HepG2 (cell line): ENCODE data around the gene FAAP100. TPM values are rescaled to one million over a fixed set of nuclear protein-coding genes. Genes with fewer than 3 reads are reported as not detected.

ENCODE experiments used
- ATF4 ChIP-seq, 2 experiments: fragments of 450-650 bp in 1 of 2; sonication (generic) in 1 of 2; formaldehyde crosslinking; IDR thresholded peaks; 2 replicates each; pipeline versions ENCODE4 v1.5.0 to v1.8.0; 2020 to 2022; ENCODE audit warnings: mild to moderate bottlenecking in 1 of 2, missing genetic modification reagents in 1 of 2
- ATF7-NPFF ChIP-seq: sonication (generic); formaldehyde crosslinking; IDR thresholded peaks from 2 replicates; pipeline ENCODE4 v1.8.1; 2023; ENCODE audit warnings: mild to moderate bottlenecking, low read depth, missing genetic modification reagents, moderate library complexity
- CAMTA2 ChIP-seq: sonication (generic); formaldehyde crosslinking; IDR thresholded peaks from 2 replicates; pipeline ENCODE4 v1.4.0; 2020; ENCODE audit warnings: mild to moderate bottlenecking, missing genetic modification reagents, borderline replicate concordance
- CCDC6 ChIP-seq: sonication (generic); formaldehyde crosslinking; IDR thresholded peaks from 2 replicates; pipeline ENCODE4 v1.8.1; 2022; ENCODE audit warnings: mild to moderate bottlenecking, missing genetic modification reagents, moderate library complexity
- CSRNP2 ChIP-seq: sonication (generic); formaldehyde crosslinking; conservative IDR thresholded peaks from 2 replicates; pipeline ENCODE4 v1.8.0; 2022; ENCODE audit warnings: low read depth, missing genetic modification reagents
- CTCF ChIP-seq: sonication (generic); formaldehyde crosslinking; IDR thresholded peaks from 2 replicates; pipeline ENCODE4 v1.5.0; 2020; ENCODE audit warnings: mild to moderate bottlenecking, missing genetic modification reagents, moderate library complexity
- DMAP1 ChIP-seq: IDR thresholded peaks from 2 replicates; pipeline ENCODE4 v1.6.1; 2016
- GMEB2 ChIP-seq: IDR thresholded peaks from 2 replicates; pipeline ENCODE4 v1.6.1; 2016; ENCODE audit warnings: missing biosample characterization, missing genetic modification reagents, low read depth
- GTF3A ChIP-seq: sonication (generic); formaldehyde crosslinking; conservative IDR thresholded peaks from 2 replicates; pipeline ENCODE4 v1.4.0; 2020; ENCODE audit warnings: mild to moderate bottlenecking, missing genetic modification reagents
- HDAC2 ChIP-seq: sonication (generic); formaldehyde crosslinking; IDR thresholded peaks from 2 replicates; pipeline ENCODE4 v1.4.0; 2020; ENCODE audit warnings: missing genetic modification reagents
- HOXA3 ChIP-seq: sonication (generic); formaldehyde crosslinking; IDR thresholded peaks from 2 replicates; pipeline ENCODE4 v1.5.0; 2020; ENCODE audit warnings: missing genetic modification reagents
- MAFG ChIP-seq: sonication (generic); formaldehyde crosslinking; IDR thresholded peaks from 2 replicates; pipeline ENCODE4 v1.5.1; 2020; ENCODE audit warnings: mild to moderate bottlenecking, missing genetic modification reagents
- NCOA2 ChIP-seq: sonication (generic); formaldehyde crosslinking; IDR thresholded peaks from 2 replicates; pipeline ENCODE4 v1.8.0; 2022; ENCODE audit warnings: inconsistent platforms
- SOX6 ChIP-seq, 2 experiments: fragments of 450-650 bp in 1 of 2; sonication (generic) in 1 of 2; formaldehyde crosslinking in 1 of 2; IDR thresholded peaks; 2 replicates each; pipeline versions ENCODE4 v1.4.0 to v1.6.1; 2017 to 2020; ENCODE audit warnings: antibody characterized with exemption in 1 of 2, mild to moderate bottlenecking in 1 of 2, missing genetic modification reagents in 1 of 2
- SRF ChIP-seq: IDR thresholded peaks from 2 replicates; pipeline ENCODE4 v1.6.1; 2011; ENCODE audit warnings: mild to moderate bottlenecking, low read depth, low read length, moderate library complexity
- SRSF1 ChIP-seq: fragments of 200-400 bp; formaldehyde crosslinking; optimal IDR thresholded peaks from 2 replicates; pipeline ENCODE3; 2017; ENCODE audit warnings: mild to moderate bottlenecking, low read depth, low read length, moderate library complexity
- SYNCRIP ChIP-seq: fragments of 200-400 bp; formaldehyde crosslinking; IDR thresholded peaks from 2 replicates; pipeline ENCODE4 v1.6.1; 2018; ENCODE audit warnings: mild to moderate bottlenecking, low read depth, low read length; ENCODE audit not compliant: insufficient read depth
- ZBTB37 ChIP-seq: sonication (generic); formaldehyde crosslinking; IDR thresholded peaks from 2 replicates; pipeline ENCODE4 v1.4.0; 2020; ENCODE audit warnings: mild to moderate bottlenecking, missing genetic modification reagents
- ZFP36 ChIP-seq: fragments of 150-350 bp; IDR thresholded peaks from 2 replicates; pipeline ENCODE4 v1.6.1; 2018; ENCODE audit warnings: borderline replicate concordance, low read length, low read depth; ENCODE audit not compliant: partially characterized antibody
- ZNF260 ChIP-seq: sonication (generic); formaldehyde crosslinking; IDR thresholded peaks from 2 replicates; pipeline ENCODE4 v1.4.0; 2020; ENCODE audit warnings: missing genetic modification reagents, low read depth, mild to moderate bottlenecking, borderline replicate concordance
- ZNF564 ChIP-seq: sonication (generic); formaldehyde crosslinking; IDR thresholded peaks from 2 replicates; pipeline ENCODE4 v1.8.1; 2023; ENCODE audit warnings: mild to moderate bottlenecking, missing genetic modification reagents
- polyA plus RNA-seq, 8 experiments: library from polyadenylated mRNA; depleted of rRNA in 3 of 8; stranded (reverse) in 7 of 8; unstranded in 1 of 8; fragments of >200 nt; fragmentation: Illumina TruSeq in 4 of 8; extraction: Trizol in 4 of 8; gene quantifications; 2 replicates each; pipeline versions ENCODE4 v1.2.1 to v1.2.3, GENCODE V29; 2011 to 2016; ENCODE audit warnings: low read depth in 4 of 8, missing spikeins in 1 of 8, mixed read lengths in 1 of 8; ENCODE audit not compliant: insufficient read depth in 1 of 8
- total RNA-seq, 5 experiments: library from RNA; depleted of rRNA; stranded (reverse); fragments of >200 nt; fragmentation: Illumina TruSeq; extraction: Trizol; gene quantifications; 2 replicates each; pipeline ENCODE4 v1.2.3, GENCODE V29; 2016; ENCODE audit warnings: low read depth in 1 of 5

The FAAP100 gene
- total and polyA plus RNA-seq, 2 of the 13 experiments (the other 11 are each of a cell fraction or from before 2014, with no cell fraction given), result 7.6 to 20.8 TPM

GRCh38 chr17:81514739-81515529 lies 37.2 kb downstream of the FAAP100 start (continued):
- TF ChIP-seq ATF4 (CRISPR knock-in tag; IDR thresholded peaks at IDR 0.05) (no peak), HOXA3 (peak; percentile 47; the same call in 1 of the 2 replicates), NCOA2 (CRISPR knock-in tag) (peak; percentile 38; the same call in 1 of the 2 replicates), ATF7-NPFF (CRISPR knock-in tag) (peak; percentile 12; the same call in 1 of the 2 replicates), MAFG (CRISPR knock-in tag) (no peak), ZFP36 (no peak), ZNF564 (CRISPR knock-in tag) (0 out of 2 replicates have a peak, but pooled peaks have one; percentile 54), SYNCRIP (no peak), SOX6 (IDR thresholded peaks at IDR 0.05) (no peak), SOX6 (CRISPR knock-in tag; IDR thresholded peaks at IDR 0.05) (0 out of 2 replicates have a peak, but pooled peaks have one; percentile 19), DMAP1 (peak; percentile 45; the same call in 1 of the 2 replicates), CAMTA2 (0 out of 2 replicates have a peak, but pooled peaks have one; percentile 35), ZBTB37 (CRISPR knock-in tag) (no peak), SRSF1 (peak; percentile 46), CCDC6 (CRISPR knock-in tag) (peak; percentile 36; the same call in 1 of the 2 replicates), CTCF (CRISPR knock-in tag) (no peak), CSRNP2 (CRISPR knock-in tag) (no peak), HDAC2 (CRISPR knock-in tag) (peak; percentile 17; the same call in 1 of the 2 replicates), ZNF260 (CRISPR knock-in tag) (no peak), GTF3A (CRISPR knock-in tag) (no peak), GMEB2 (no peak), SRF (peak; percentile 93)
